SK-N-SH treated with all-trans-retinoic acid at 6 μM for 48 hours (cell line): ENCODE data around the gene BICDL1.

Experiments
- ARNTL ChIP-seq: fragments of 450-650 bp; formaldehyde crosslinking; IDR thresholded peaks from 2 replicates; pipeline ENCODE4 v1.5.0; 2020; ENCODE audit warnings: low read depth, mild to moderate bottlenecking, moderate library complexity, borderline replicate concordance
- GLIS3 ChIP-seq: fragments of 250-450 bp; sonication (Bioruptor Pico); IDR thresholded peaks from 2 replicates; pipeline ENCODE4 v1.5.0; 2020; ENCODE audit warnings: mild to moderate bottlenecking, moderate library complexity
- OSR1 ChIP-seq: fragments of 250-450 bp; sonication (Bioruptor Pico); IDR thresholded peaks from 2 replicates; pipeline ENCODE4 v1.8.0; 2022; ENCODE audit warnings: moderate library complexity, mild to moderate bottlenecking, inconsistent platforms
- PATZ1 ChIP-seq: fragments of 250-450 bp; sonication (Bioruptor Pico); IDR thresholded peaks from 2 replicates; pipeline ENCODE4 v1.8.0; 2020; ENCODE audit warnings: mild to moderate bottlenecking, moderate library complexity, borderline replicate concordance
- TCF4 ChIP-seq: fragments of 250-450 bp; sonication (Bioruptor Pico); IDR thresholded peaks from 2 replicates; pipeline ENCODE4 v1.8.0; 2021; ENCODE audit warnings: mild to moderate bottlenecking, moderate library complexity, borderline replicate concordance
- TOX ChIP-seq: fragments of 250-450 bp; sonication (Bioruptor Pico); IDR thresholded peaks from 2 replicates; pipeline ENCODE4 v1.8.0; 2021; ENCODE audit warnings: mild to moderate bottlenecking, moderate library complexity, borderline replicate concordance
- ZFP3 ChIP-seq: fragments of 250-450 bp; sonication (Bioruptor Pico); IDR thresholded peaks from 2 replicates; pipeline ENCODE4 v1.5.0; 2020; ENCODE audit warnings: mild to moderate bottlenecking, moderate library complexity
- ZFP30 ChIP-seq: fragments of 450-650 bp; formaldehyde crosslinking; IDR thresholded peaks from 2 replicates; pipeline ENCODE4 v1.5.0; 2022; ENCODE audit warnings: mild to moderate bottlenecking, moderate library complexity
- ZNF565 ChIP-seq: fragments of 450-650 bp; formaldehyde crosslinking; conservative IDR thresholded peaks from 2 replicates; pipeline ENCODE4 v1.5.0; 2020; ENCODE audit warnings: low read depth, mild to moderate bottlenecking, moderate library complexity
- ZNF8 ChIP-seq: fragments of 450-650 bp; formaldehyde crosslinking; IDR thresholded peaks from 2 replicates; pipeline ENCODE4 v1.5.0; 2020; ENCODE audit warnings: mild to moderate bottlenecking, moderate library complexity
- TF ChIP-seq, protein P1 (sequence below): fragments of 250-450 bp; sonication (Bioruptor Pico); IDR thresholded peaks from 2 replicates; pipeline ENCODE4 v1.5.0; 2020; ENCODE audit warnings: mild to moderate bottlenecking, moderate library complexity
- TF ChIP-seq, protein P2 (sequence below): fragments of 250-450 bp; sonication (Bioruptor Pico); IDR thresholded peaks from 2 replicates; pipeline ENCODE4 v1.8.0; 2021; ENCODE audit warnings: low read depth, mild to moderate bottlenecking, moderate library complexity, borderline replicate concordance
- TF ChIP-seq, protein P3 (sequence below): fragments of 250-450 bp; sonication (Bioruptor Pico); IDR thresholded peaks from 2 replicates; pipeline ENCODE4 v1.5.1; 2021; ENCODE audit warnings: mild to moderate bottlenecking, moderate library complexity

DNA sequence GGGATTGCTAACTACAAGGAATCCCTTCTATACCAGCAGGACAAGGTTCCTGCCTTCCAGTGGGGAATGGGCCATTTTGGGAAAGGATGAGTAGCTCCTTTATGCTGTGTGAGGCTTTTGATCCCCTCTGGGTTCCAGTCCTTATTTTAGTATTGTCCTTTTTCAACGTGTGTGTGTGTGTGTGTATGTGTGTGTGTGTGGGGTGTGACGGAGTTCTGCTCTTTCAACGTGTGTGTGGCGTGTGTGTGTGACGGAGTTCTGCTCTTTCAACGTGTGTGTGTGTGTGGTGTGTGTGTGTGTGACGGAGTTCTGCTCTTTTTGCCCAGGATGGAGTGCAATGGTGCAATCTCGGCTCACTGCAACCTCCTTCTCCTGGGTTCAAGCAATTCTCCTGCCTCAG, 100.1 kb downstream of the BICDL1 start:
- TF ChIP-seq TCF4 (no peak), ZFP30 (CRISPR knock-in tag) (no peak), TOX (CRISPR knock-in tag) (no peak), GLIS3 (CRISPR knock-in tag) (no peak), PATZ1 (no peak), OSR1 (no peak), ZNF565 (CRISPR knock-in tag) (no peak), ZNF8 (CRISPR knock-in tag) (no peak), ZFP3 (CRISPR knock-in tag) (no peak), ARNTL (CRISPR knock-in tag) (no peak)
- TF ChIP-seq, protein P1, sequence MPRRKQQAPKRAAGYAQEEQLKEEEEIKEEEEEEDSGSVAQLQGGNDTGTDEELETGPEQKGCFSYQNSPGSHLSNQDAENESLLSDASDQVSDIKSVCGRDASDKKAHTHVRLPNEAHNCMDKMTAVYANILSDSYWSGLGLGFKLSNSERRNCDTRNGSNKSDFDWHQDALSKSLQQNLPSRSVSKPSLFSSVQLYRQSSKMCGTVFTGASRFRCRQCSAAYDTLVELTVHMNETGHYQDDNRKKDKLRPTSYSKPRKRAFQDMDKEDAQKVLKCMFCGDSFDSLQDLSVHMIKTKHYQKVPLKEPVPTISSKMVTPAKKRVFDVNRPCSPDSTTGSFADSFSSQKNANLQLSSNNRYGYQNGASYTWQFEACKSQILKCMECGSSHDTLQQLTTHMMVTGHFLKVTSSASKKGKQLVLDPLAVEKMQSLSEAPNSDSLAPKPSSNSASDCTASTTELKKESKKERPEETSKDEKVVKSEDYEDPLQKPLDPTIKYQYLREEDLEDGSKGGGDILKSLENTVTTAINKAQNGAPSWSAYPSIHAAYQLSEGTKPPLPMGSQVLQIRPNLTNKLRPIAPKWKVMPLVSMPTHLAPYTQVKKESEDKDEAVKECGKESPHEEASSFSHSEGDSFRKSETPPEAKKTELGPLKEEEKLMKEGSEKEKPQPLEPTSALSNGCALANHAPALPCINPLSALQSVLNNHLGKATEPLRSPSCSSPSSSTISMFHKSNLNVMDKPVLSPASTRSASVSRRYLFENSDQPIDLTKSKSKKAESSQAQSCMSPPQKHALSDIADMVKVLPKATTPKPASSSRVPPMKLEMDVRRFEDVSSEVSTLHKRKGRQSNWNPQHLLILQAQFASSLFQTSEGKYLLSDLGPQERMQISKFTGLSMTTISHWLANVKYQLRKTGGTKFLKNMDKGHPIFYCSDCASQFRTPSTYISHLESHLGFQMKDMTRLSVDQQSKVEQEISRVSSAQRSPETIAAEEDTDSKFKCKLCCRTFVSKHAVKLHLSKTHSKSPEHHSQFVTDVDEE (CRISPR knock-in tag): no peak
- TF ChIP-seq, protein P2, sequence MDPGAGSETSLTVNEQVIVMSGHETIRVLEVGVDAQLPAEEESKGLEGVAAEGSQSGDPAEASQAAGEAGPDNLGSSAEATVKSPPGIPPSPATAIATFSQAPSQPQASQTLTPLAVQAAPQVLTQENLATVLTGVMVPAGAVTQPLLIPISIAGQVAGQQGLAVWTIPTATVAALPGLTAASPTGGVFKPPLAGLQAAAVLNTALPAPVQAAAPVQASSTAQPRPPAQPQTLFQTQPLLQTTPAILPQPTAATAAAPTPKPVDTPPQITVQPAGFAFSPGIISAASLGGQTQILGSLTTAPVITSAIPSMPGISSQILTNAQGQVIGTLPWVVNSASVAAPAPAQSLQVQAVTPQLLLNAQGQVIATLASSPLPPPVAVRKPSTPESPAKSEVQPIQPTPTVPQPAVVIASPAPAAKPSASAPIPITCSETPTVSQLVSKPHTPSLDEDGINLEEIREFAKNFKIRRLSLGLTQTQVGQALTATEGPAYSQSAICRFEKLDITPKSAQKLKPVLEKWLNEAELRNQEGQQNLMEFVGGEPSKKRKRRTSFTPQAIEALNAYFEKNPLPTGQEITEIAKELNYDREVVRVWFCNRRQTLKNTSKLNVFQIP: no peak
- TF ChIP-seq, protein P3, sequence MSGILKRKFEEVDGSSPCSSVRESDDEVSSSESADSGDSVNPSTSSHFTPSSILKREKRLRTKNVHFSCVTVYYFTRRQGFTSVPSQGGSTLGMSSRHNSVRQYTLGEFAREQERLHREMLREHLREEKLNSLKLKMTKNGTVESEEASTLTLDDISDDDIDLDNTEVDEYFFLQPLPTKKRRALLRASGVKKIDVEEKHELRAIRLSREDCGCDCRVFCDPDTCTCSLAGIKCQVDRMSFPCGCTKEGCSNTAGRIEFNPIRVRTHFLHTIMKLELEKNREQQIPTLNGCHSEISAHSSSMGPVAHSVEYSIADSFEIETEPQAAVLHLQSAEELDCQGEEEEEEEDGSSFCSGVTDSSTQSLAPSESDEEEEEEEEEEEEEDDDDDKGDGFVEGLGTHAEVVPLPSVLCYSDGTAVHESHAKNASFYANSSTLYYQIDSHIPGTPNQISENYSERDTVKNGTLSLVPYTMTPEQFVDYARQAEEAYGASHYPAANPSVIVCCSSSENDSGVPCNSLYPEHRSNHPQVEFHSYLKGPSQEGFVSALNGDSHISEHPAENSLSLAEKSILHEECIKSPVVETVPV: no peak
